PC-9 (cell line): ENCODE results near the gene SEC31B.

Experiments used
- CTCF ChIP-seq: fragments of 200-600 bp; sonication (generic); conservative IDR thresholded peaks from 2 replicates; pipeline ENCODE4 v1.6.1; 2017; ENCODE audit warnings: mixed run types, antibody characterized with exemption, mild to moderate bottlenecking, moderate library complexity
- EZH2 ChIP-seq: fragments of 200-600 bp; sonication (generic); IDR thresholded peaks from 2 replicates; pipeline ENCODE4 v1.8.0; 2017; ENCODE audit warnings: antibody characterized with exemption, low read depth

GRCh38 chr10:100507357-100507732 lies 12.3 kb downstream of the SEC31B start:
- TF ChIP-seq CTCF (no peak), EZH2 (no peak)
